Measurements from ENCODE around the gene AKNA. TPM values are rescaled to one million over a fixed set of nuclear protein-coding genes. Genes with fewer than 3 reads are reported as not detected.

Gene AKNA
- total RNA-seq, 1 experiment from 2014 or later = 10.1 TPM

GRCh38 chr9:114348261-114348905 is 39.4 kb downstream of the AKNA start:
- no TSS peak for BruUV-seq (replicated peaks)
- intact Hi-C loops (cut with micrococcal nuclease; ENCODE audit: unreplicated experiment) = no loop called here
- Histone ChIP-seq H3K4me1 (ENCODE audit: control insufficient read depth, insufficient read depth, low read length) (no peaks in the 10 kb centered on the region), H3K9me3 (ENCODE audit: control insufficient read depth, insufficient read depth, low read depth, low read length) (no peaks in the 10 kb centered on the region), H3K4me3 (ENCODE audit: low read depth in 2 of 2, low read length in 2 of 2) (no peak overlapping the region), H3K27me3 (ENCODE audit: control insufficient read depth, insufficient read depth, low read length) (no peaks in the 10 kb centered on the region), H3K27ac (ENCODE audit: low read length) (no peak overlapping the region), H3K36me3 (ENCODE audit: control insufficient read depth, insufficient read depth, low read length) (no peaks in the 10 kb centered on the region)
- no peak for TF ChIP-seq SIN3A (IDR thresholded peaks at IDR 0.05; ENCODE audit: borderline replicate concordance, insufficient read depth, low read depth, low read length)
- TF ChIP-seq POLR2AphosphoS5 (IDR thresholded peaks at IDR 0.05; ENCODE audit: low read depth, low read length) = no peak
- TF ChIP-seq CTCF (IDR thresholded peaks at IDR 0.05) = no peak
- TF ChIP-seq TCF7L2 (IDR thresholded peaks at IDR 0.05; ENCODE audit: low read depth, low read length) = no peak
- TF ChIP-seq REST (IDR thresholded peaks at IDR 0.05; ENCODE audit: insufficient read depth in 1 of 2, low read depth in 2 of 2, low read length in 1 of 2) = no peak
- ATAC-seq = no peak
- CTCF ChIA-PET = no interaction called here
- DNase-seq (ENCODE audit: low read depth, low spot score) = no peak
- in situ Hi-C loops (cut with HindIII; ENCODE audit: low pct_unique_long_range_greater_than_20kb, low sequenced_read_pairs) = no loop called here
- POLR2A ChIA-PET = no interaction called here

GRCh38 chr9:114347675-114348074 is 40.1 kb downstream of the AKNA start:
- ATAC-seq = no peak
- H3K36me3 ChIP-seq (ENCODE audit: control insufficient read depth, insufficient read depth, low read length) = no peaks in the 10 kb centered on the region
- in situ Hi-C loops (cut with HindIII; ENCODE audit: low pct_unique_long_range_greater_than_20kb, low sequenced_read_pairs) = no loop called here
- no peaks in the 10 kb centered on the region for H3K4me1 ChIP-seq (ENCODE audit: control insufficient read depth, insufficient read depth, low read length)
- POLR2A ChIA-PET = no interaction called here
- BruUV-seq (replicated peaks) = no TSS peak
- DNase-seq (ENCODE audit: low read depth, low spot score) = no peak
- TF ChIP-seq SIN3A (IDR thresholded peaks at IDR 0.05; ENCODE audit: borderline replicate concordance, insufficient read depth, low read depth, low read length) (no peak), REST (IDR thresholded peaks at IDR 0.05; ENCODE audit: insufficient read depth in 1 of 2, low read depth in 2 of 2, low read length in 1 of 2) (no peak), TCF7L2 (IDR thresholded peaks at IDR 0.05; ENCODE audit: low read depth, low read length) (no peak), POLR2AphosphoS5 (IDR thresholded peaks at IDR 0.05; ENCODE audit: low read depth, low read length) (no peak), CTCF (IDR thresholded peaks at IDR 0.05) (no peak)
- intact Hi-C loops (cut with micrococcal nuclease; ENCODE audit: unreplicated experiment) = no loop called here
- H3K27me3 ChIP-seq (ENCODE audit: control insufficient read depth, insufficient read depth, low read length) = no peaks in the 10 kb centered on the region
- CTCF ChIA-PET = no interaction called here
- no peak overlapping the region for H3K4me3 ChIP-seq (ENCODE audit: low read depth in 2 of 2, low read length in 2 of 2)
- H3K9me3 ChIP-seq (ENCODE audit: control insufficient read depth, insufficient read depth, low read depth, low read length) = no peaks in the 10 kb centered on the region
- H3K27ac ChIP-seq (ENCODE audit: low read length) = no peak overlapping the region
